Hepatocyte (in vitro differentiated cells): ENCODE results near the gene SIAH3. TPM values are rescaled to one million over a fixed set of nuclear protein-coding genes. Genes with fewer than 3 reads are reported as not detected.
A peak's percentile ranks its signal among the peaks of the same experiment; 100 is the strongest.

Source experiments
- DNase-seq: peaks from one replicate; pipeline ENCODE4 v3.0.0-alpha.2; 2016; ENCODE audit warnings: low spot score
- H2AFZ ChIP-seq: fragments of 200-600 bp; sonication (generic); 2 replicates; pipeline ENCODE4 v1.6.0; 2016; ENCODE audit warnings: antibody characterized with exemption, mild to moderate bottlenecking
- H3K27ac ChIP-seq: fragments of 200-600 bp; sonication (generic); 2 replicates; pipeline ENCODE4 v1.5.1; 2016; ENCODE audit warnings: mild to moderate bottlenecking
- H3K27me3 ChIP-seq: fragments of 200-600 bp; sonication (generic); 2 replicates; pipeline ENCODE4 v1.6.1; 2016
- H3K36me3 ChIP-seq: fragments of 200-600 bp; sonication (generic); replicated peaks from 2 replicates; pipeline ENCODE4 v1.5.1; 2016; ENCODE audit warnings: low read depth; ENCODE audit not compliant: insufficient read depth
- H3K4me1 ChIP-seq: fragments of 200-600 bp; sonication (generic); 2 replicates; pipeline ENCODE4 v1.5.1; 2016; ENCODE audit warnings: mild to moderate bottlenecking, moderate library complexity; ENCODE audit not compliant: insufficient read depth
- H3K4me2 ChIP-seq: fragments of 200-600 bp; sonication (generic); 2 replicates; pipeline ENCODE4 v1.6.0; 2016
- H3K4me3 ChIP-seq: fragments of 200-600 bp; sonication (generic); 2 replicates; pipeline ENCODE4 v1.5.1; 2016; ENCODE audit warnings: mild to moderate bottlenecking
- H3K79me2 ChIP-seq: fragments of 200-600 bp; sonication (generic); 2 replicates; pipeline ENCODE4 v1.6.0; 2017; ENCODE audit warnings: mild to moderate bottlenecking
- H3K9me2 ChIP-seq: fragments of 200-600 bp; sonication (generic); replicated peaks from 2 replicates; pipeline ENCODE4 v1.6.0; 2017; ENCODE audit warnings: mild to moderate bottlenecking; ENCODE audit not compliant: insufficient read depth
- H3K9me3 ChIP-seq: fragments of 200-600 bp; sonication (generic); 2 replicates; pipeline ENCODE4 v1.5.1; 2016; ENCODE audit warnings: low read depth, mild to moderate bottlenecking
- H4K20me1 ChIP-seq: fragments of 200-600 bp; sonication (generic); 2 replicates; pipeline ENCODE4 v1.6.0; 2016; ENCODE audit warnings: mild to moderate bottlenecking; ENCODE audit not compliant: insufficient read depth, poor library complexity, severe bottlenecking
- EZH2 ChIP-seq: fragments of 200-600 bp; sonication (generic); IDR thresholded peaks from 2 replicates; pipeline ENCODE4 v1.6.1; 2016; ENCODE audit warnings: antibody characterized with exemption, mild to moderate bottlenecking, borderline replicate concordance
- EZH2phosphoT487 ChIP-seq: fragments of 200-600 bp; sonication (generic); IDR thresholded peaks from one replicate; pipeline ENCODE4 v1.6.1; 2018; ENCODE audit warnings: antibody characterized with exemption, mild to moderate bottlenecking, low read depth, moderate library complexity; ENCODE audit not compliant: unreplicated experiment, severe bottlenecking
- WGBS: methylation state at CpG from one replicate; pipeline ENCODE4 v1.1.6; 2016; ENCODE audit warnings: low lambda C conversion rate; ENCODE audit errors: missing lambda C conversion rate; 5-methylcytosine and 5-hydroxymethylcytosine counted together
- polyA plus RNA-seq: library from polyadenylated mRNA; unstranded; fragments of >200 nt; fragmentation: Nextera tagmentation; extraction: Ambion mirVana; gene quantifications from 2 replicates; pipeline ENCODE4 v1.2.1, GENCODE V29; 2016
- total RNA-seq: library from RNA; depleted of rRNA; stranded (reverse); fragments of >200 nt; gene quantifications from 2 replicates; pipeline ENCODE4 v1.2.3, GENCODE V29; 2014
- TF ChIP-seq, protein P1 (sequence below): fragments of 200-600 bp; sonication (generic); IDR thresholded peaks from 2 replicates; pipeline ENCODE4 v1.5.1; 2016; ENCODE audit warnings: antibody characterized with exemption, mild to moderate bottlenecking; ENCODE audit not compliant: poor library complexity

Gene SIAH3, protein sequence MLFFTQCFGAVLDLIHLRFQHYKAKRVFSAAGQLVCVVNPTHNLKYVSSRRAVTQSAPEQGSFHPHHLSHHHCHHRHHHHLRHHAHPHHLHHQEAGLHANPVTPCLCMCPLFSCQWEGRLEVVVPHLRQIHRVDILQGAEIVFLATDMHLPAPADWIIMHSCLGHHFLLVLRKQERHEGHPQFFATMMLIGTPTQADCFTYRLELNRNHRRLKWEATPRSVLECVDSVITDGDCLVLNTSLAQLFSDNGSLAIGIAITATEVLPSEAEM
- total RNA-seq = 0.04 and 0.23 TPM in 2 replicates
- not detected in 2 replicates for polyA plus RNA-seq

DNA sequence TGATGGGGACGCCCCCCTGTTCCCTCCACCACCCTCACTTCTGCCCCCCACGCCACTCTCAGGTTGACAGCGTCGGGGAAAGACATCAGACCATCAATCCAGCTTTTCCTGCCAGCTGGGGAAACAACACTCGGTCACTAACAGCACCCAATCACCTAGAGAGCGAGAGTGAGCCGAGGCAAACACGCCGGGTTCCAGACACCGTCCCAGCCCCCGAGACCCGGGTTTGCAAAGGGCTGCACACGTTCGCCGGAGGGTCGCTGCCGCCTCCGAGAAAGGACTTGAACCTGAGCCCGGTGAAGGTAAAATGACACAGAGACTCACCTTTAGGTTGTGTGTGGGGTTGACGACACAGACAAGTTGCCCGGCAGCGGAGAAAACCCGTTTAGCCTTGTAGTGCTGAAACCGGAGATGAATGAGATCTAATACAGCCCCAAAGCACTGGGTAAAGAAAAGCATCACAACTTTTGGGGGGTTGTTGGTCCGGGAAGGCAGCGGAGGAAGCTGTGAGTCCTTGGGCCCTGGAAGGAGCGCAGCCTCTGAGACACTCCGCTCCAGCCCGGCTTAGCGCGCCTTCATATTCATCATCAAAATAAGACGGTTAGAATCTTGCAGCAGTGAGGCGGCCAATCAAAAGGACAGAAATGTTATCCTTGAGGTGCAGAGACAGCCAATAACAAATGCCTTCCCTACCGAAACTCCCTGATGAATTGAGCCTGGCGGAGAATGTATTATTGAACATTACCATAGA, at the start of gene SIAH3:
Gene SIAH3 (minus strand): TSS at position 583 of the 751 bp plus-strand sequence. CDS start 124 bp downstream, at position 459.
- H4K20me1 ChIP-seq = no peaks in the 10 kb centered on the region
- peak within 1 kb of the TSS; percentile 2 for H3K4me3 ChIP-seq
- H3K9me2 ChIP-seq = no peaks in the 10 kb centered on the region
- H3K4me1 ChIP-seq = peaks cover 7% of the 10 kb centered on the region
- WGBS = 13% methylated on average over 35 of the region's 35 CpGs
- peaks cover 65% of the 10 kb centered on the region for H3K27me3 ChIP-seq
- H3K36me3 ChIP-seq = no peaks in the 10 kb centered on the region
- no peak within 1 kb of the TSS for H3K27ac ChIP-seq
- peak; percentile 14 for DNase-seq
- H3K79me2 ChIP-seq = no peaks in the 10 kb centered on the region
- no peaks in the 10 kb centered on the region for H3K9me3 ChIP-seq
- H3K4me2 ChIP-seq = peak within 1 kb of the TSS; percentile 85
- TF ChIP-seq EZH2phosphoT487 (no peak), EZH2 (peak; percentile 17)
- TF ChIP-seq, protein P1, sequence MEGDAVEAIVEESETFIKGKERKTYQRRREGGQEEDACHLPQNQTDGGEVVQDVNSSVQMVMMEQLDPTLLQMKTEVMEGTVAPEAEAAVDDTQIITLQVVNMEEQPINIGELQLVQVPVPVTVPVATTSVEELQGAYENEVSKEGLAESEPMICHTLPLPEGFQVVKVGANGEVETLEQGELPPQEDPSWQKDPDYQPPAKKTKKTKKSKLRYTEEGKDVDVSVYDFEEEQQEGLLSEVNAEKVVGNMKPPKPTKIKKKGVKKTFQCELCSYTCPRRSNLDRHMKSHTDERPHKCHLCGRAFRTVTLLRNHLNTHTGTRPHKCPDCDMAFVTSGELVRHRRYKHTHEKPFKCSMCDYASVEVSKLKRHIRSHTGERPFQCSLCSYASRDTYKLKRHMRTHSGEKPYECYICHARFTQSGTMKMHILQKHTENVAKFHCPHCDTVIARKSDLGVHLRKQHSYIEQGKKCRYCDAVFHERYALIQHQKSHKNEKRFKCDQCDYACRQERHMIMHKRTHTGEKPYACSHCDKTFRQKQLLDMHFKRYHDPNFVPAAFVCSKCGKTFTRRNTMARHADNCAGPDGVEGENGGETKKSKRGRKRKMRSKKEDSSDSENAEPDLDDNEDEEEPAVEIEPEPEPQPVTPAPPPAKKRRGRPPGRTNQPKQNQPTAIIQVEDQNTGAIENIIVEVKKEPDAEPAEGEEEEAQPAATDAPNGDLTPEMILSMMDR = no peak
- H2AFZ ChIP-seq = peak within 1 kb of the TSS; percentile 47

- H3K79me2 ChIP-seq = no peaks in the 10 kb centered on the region
- no peak for DNase-seq
- TF ChIP-seq EZH2phosphoT487 = no peak
- TF ChIP-seq, protein P1 = no peak
- TF ChIP-seq EZH2 = no peak
- no peak overlapping the region for H3K4me2 ChIP-seq
- no peak overlapping the region for H3K27ac ChIP-seq
- WGBS = 49% methylated on average over 3 of the region's 3 CpGs
- peaks cover 20% of the 10 kb centered on the region for H3K27me3 ChIP-seq
- no peaks in the 10 kb centered on the region for H3K9me3 ChIP-seq
- peaks cover 7% of the 10 kb centered on the region for H3K4me1 ChIP-seq
- no peaks in the 10 kb centered on the region for H4K20me1 ChIP-seq
- H3K9me2 ChIP-seq = no peaks in the 10 kb centered on the region
- H2AFZ ChIP-seq = no peak overlapping the region
- no peak overlapping the region for H3K4me3 ChIP-seq
- no peaks in the 10 kb centered on the region for H3K36me3 ChIP-seq
Measured at GRCh38 chr13:45899406-45899805, 47.9 kb upstream of the SIAH3 start.

GRCh38 chr13:45897562-45897961, 46.0 kb upstream of the SIAH3 start:
- DNase-seq = no peak
- no peak overlapping the region for H2AFZ ChIP-seq
- H3K36me3 ChIP-seq = no peaks in the 10 kb centered on the region
- no peaks in the 10 kb centered on the region for H4K20me1 ChIP-seq
- peaks cover 7% of the 10 kb centered on the region for H3K4me1 ChIP-seq
- no peak overlapping the region for H3K27ac ChIP-seq
- WGBS = 91% methylated on average over 2 of the region's 2 CpGs
- H3K27me3 ChIP-seq = peaks cover 22% of the 10 kb centered on the region
- no peak overlapping the region for H3K4me3 ChIP-seq
- no peaks in the 10 kb centered on the region for H3K9me2 ChIP-seq
- no peaks in the 10 kb centered on the region for H3K79me2 ChIP-seq
- no peaks in the 10 kb centered on the region for H3K9me3 ChIP-seq
- TF ChIP-seq EZH2phosphoT487 (no peak), EZH2 (no peak)
- TF ChIP-seq, protein P1 = no peak
- no peak overlapping the region for H3K4me2 ChIP-seq
